CD4-positive, alpha-beta T cell (primary cell): ENCODE data around the gene DSP. TPM values are rescaled to one million over a fixed set of nuclear protein-coding genes. Genes with fewer than 3 reads are reported as not detected.

ENCODE experiments used
- ATAC-seq: fragments of 200-7000 bp; cut with Tn5 transposase; one replicate; pipeline ENCODE4 v1.10.0; 2022; ENCODE audit warnings: mild to moderate bottlenecking; ENCODE audit not compliant: poor library complexity
- CTCF ChIA-PET: fragments of 350-600 bp; sonication (Branson Sonifier 250); formaldehyde crosslinking; loops from one replicate; lab custom pipeline; 2021; ENCODE audit warnings: antibody characterized with exemption, inconsistent platforms; lab: Charles Lee
- POLR2A ChIA-PET: fragments of 350-600 bp; sonication (Branson Sonifier 250); formaldehyde crosslinking; loops from one replicate; lab custom pipeline; 2021; ENCODE audit warnings: antibody characterized with exemption, inconsistent platforms; lab: Charles Lee
- DNase-seq, 14 experiments: peaks; one replicate each; pipeline ENCODE4 v3.0.0-alpha.2; 2013 to 2020; ENCODE audit warnings: mixed read lengths in 2 of 14
- H3K27ac ChIP-seq, 2 donors: one replicate each; pipeline versions ENCODE4 v1.5.1 to v1.7.0; 2013; ENCODE audit warnings: low read length in 2 of 2, low read depth in 1 of 2, mild to moderate bottlenecking in 1 of 2
- H3K27me3 ChIP-seq, 2 experiments: 1 replicate in 1 of 2; 2 replicates in 1 of 2; pipeline versions ENCODE4 v1.6.1 to v1.7.0; 2013; ENCODE audit warnings: low read length in 2 of 2, control low read depth in 1 of 2, mild to moderate bottlenecking in 1 of 2, moderate library complexity in 1 of 2; ENCODE audit not compliant: insufficient read depth in 2 of 2, control insufficient read depth in 1 of 2
- H3K36me3 ChIP-seq: one replicate; pipeline ENCODE4 v1.6.1; 2013; ENCODE audit warnings: low read length, control low read depth; ENCODE audit not compliant: insufficient read depth
- H3K4me1 ChIP-seq: one replicate; pipeline ENCODE4 v1.6.1; 2013; ENCODE audit warnings: low read length, control low read depth; ENCODE audit not compliant: insufficient read depth
- H3K4me3 ChIP-seq: one replicate; pipeline ENCODE4 v1.5.1; 2013; ENCODE audit warnings: mild to moderate bottlenecking, low read length, moderate library complexity
- H3K9me3 ChIP-seq, 2 experiments: 1 replicate in 1 of 2; 2 replicates in 1 of 2; pipeline versions ENCODE4 v1.6.1 to v1.7.0; 2013; ENCODE audit warnings: low read length in 2 of 2, mild to moderate bottlenecking in 2 of 2, control low read depth in 1 of 2, moderate library complexity in 1 of 2; ENCODE audit not compliant: control insufficient read depth in 1 of 2, insufficient read depth in 1 of 2
- H3K27ac Mint-ChIP-seq: one replicate; pipeline ENCODE4 v1.8.0; 2020; ENCODE audit warnings: mixed read lengths
- H3K27me3 Mint-ChIP-seq: one replicate; pipeline ENCODE4 v1.8.0; 2021; ENCODE audit warnings: mixed read lengths
- H3K36me3 Mint-ChIP-seq: one replicate; pipeline ENCODE4 v1.8.0; 2021; ENCODE audit warnings: low read depth, mixed read lengths
- H3K4me1 Mint-ChIP-seq: one replicate; pipeline ENCODE4 v1.8.0; 2021; ENCODE audit warnings: low read depth, mixed read lengths
- H3K4me3 Mint-ChIP-seq: one replicate; pipeline ENCODE4 v1.8.0; 2020; ENCODE audit warnings: mild to moderate bottlenecking, mixed read lengths
- H3K9me3 Mint-ChIP-seq: one replicate; pipeline ENCODE4 v1.8.0; 2020; ENCODE audit warnings: mixed read lengths
- intact Hi-C, 2 experiments: fragments of 100-400 bp; cut with DNase I in 1 of 2; cut with micrococcal nuclease in 1 of 2; formaldehyde crosslinking; loops; one replicate each; pipeline versions ENCODE4 v1.15.1 to v1.9.0; 2023 to 2025; cut with DNase I, micrococcal nuclease
- total RNA-seq, 174 experiments: library from RNA in 2 of 174; stranded (reverse) in 2 of 174; gene quantifications; one replicate each; pipeline ENCODE4 v1.2.3 and lab custom pipeline; 2021 to 2026
- TF ChIP-seq, protein P1 (sequence below): fragments of 200-600 bp; IDR thresholded peaks from one replicate; pipeline ENCODE4 v1.8.0; 2022; ENCODE audit warnings: antibody characterized with exemption, mild to moderate bottlenecking

Gene DSP
- total RNA-seq, 2 experiments from 2014 or later, result 0.14 TPM; not detected in 1

GRCh38 chr6:7542874-7543624 is 1.6 kb downstream of the DSP start:
- Mint-ChIP-seq H3K27me3 (peaks cover 81% of the 10 kb centered on the region), H3K27ac (no peak overlapping the region), H3K9me3 (no peaks in the 10 kb centered on the region), H3K4me1 (peaks cover 20% of the 10 kb centered on the region), H3K36me3 (no peaks in the 10 kb centered on the region), H3K4me3 (peak overlapping the region; percentile 60)
- Histone ChIP-seq H3K9me3 (peaks cover 0 to 9% of the 10 kb centered on the region in 2 experiments), H3K36me3 (no peaks in the 10 kb centered on the region), H3K4me1 (peaks cover 18% of the 10 kb centered on the region), H3K4me3 (peak overlapping the region; percentile 48), H3K27ac (no peak overlapping the region), H3K27me3 (peaks cover 51 to 86% of the 10 kb centered on the region in 2 experiments)
- ChIA-PET POLR2A (no interaction called here), CTCF (no interaction called here)
- DNase-seq (no peak), ATAC-seq (no peak)
- intact Hi-C loops, result no loop called here
- TF ChIP-seq, protein P1, sequence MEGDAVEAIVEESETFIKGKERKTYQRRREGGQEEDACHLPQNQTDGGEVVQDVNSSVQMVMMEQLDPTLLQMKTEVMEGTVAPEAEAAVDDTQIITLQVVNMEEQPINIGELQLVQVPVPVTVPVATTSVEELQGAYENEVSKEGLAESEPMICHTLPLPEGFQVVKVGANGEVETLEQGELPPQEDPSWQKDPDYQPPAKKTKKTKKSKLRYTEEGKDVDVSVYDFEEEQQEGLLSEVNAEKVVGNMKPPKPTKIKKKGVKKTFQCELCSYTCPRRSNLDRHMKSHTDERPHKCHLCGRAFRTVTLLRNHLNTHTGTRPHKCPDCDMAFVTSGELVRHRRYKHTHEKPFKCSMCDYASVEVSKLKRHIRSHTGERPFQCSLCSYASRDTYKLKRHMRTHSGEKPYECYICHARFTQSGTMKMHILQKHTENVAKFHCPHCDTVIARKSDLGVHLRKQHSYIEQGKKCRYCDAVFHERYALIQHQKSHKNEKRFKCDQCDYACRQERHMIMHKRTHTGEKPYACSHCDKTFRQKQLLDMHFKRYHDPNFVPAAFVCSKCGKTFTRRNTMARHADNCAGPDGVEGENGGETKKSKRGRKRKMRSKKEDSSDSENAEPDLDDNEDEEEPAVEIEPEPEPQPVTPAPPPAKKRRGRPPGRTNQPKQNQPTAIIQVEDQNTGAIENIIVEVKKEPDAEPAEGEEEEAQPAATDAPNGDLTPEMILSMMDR, result no peak

- peaks cover 46 to 88% of the 10 kb centered on the region in 2 experiments for H3K27me3 ChIP-seq
- no peak for DNase-seq
- H3K9me3 Mint-ChIP-seq, result no peaks in the 10 kb centered on the region
- H3K4me1 ChIP-seq, result peaks cover 18% of the 10 kb centered on the region
- ChIA-PET CTCF (no interaction called here), POLR2A (no interaction called here)
- intact Hi-C loops, result no loop called here
- H3K4me1 Mint-ChIP-seq, result peaks cover 20% of the 10 kb centered on the region
- peaks cover 0 to 9% of the 10 kb centered on the region in 2 experiments for H3K9me3 ChIP-seq
- H3K27ac ChIP-seq, result no peak overlapping the region
- TF ChIP-seq, protein P1, result no peak
- no peaks in the 10 kb centered on the region for H3K36me3 Mint-ChIP-seq
- no peaks in the 10 kb centered on the region for H3K36me3 ChIP-seq
- no peak for ATAC-seq
- no peak overlapping the region for H3K4me3 ChIP-seq
- H3K27ac Mint-ChIP-seq, result no peak overlapping the region
- H3K27me3 Mint-ChIP-seq, result peaks cover 79% of the 10 kb centered on the region
- H3K4me3 Mint-ChIP-seq, result peak overlapping the region; percentile 35
These were observed 2.4 kb downstream of the DSP start for GRCh38 chr6:7543789-7544424.

GRCh38 chr6:7544597-7544996 is 3.1 kb downstream of the DSP start:
- H3K27me3 Mint-ChIP-seq, result peaks cover 75% of the 10 kb centered on the region
- H3K4me1 Mint-ChIP-seq, result peaks cover 20% of the 10 kb centered on the region
- Histone ChIP-seq H3K4me1 (peaks cover 18% of the 10 kb centered on the region), H3K4me3 (no peak overlapping the region), H3K9me3 (peaks cover 0 to 9% of the 10 kb centered on the region in 2 experiments), H3K27ac (no peak overlapping the region), H3K36me3 (no peaks in the 10 kb centered on the region), H3K27me3 (peaks cover 44 to 82% of the 10 kb centered on the region in 2 experiments)
- ATAC-seq (no peak), DNase-seq (no peak)
- intact Hi-C loops, result no loop called here
- H3K27ac Mint-ChIP-seq, result no peak overlapping the region
- H3K36me3 Mint-ChIP-seq, result no peaks in the 10 kb centered on the region
- POLR2A ChIA-PET, result no interaction called here
- no peak overlapping the region for H3K4me3 Mint-ChIP-seq
- H3K9me3 Mint-ChIP-seq, result no peaks in the 10 kb centered on the region
- TF ChIP-seq, protein P1, result no peak
- CTCF ChIA-PET, result no interaction called here
